Measurements from ENCODE around the gene MRPL52. TPM values are rescaled to one million over a fixed set of nuclear protein-coding genes. Genes with fewer than 3 reads are reported as not detected.
A peak's percentile ranks its signal among the peaks of the same experiment; 100 is the strongest.

MRPL52 gene
- total and polyA plus RNA-seq, 10 of the 15 experiments (the other 5 are each of a cell fraction or from before 2014, with no cell fraction given) = 51.7 to 541 (median 142) TPM

DNA sequence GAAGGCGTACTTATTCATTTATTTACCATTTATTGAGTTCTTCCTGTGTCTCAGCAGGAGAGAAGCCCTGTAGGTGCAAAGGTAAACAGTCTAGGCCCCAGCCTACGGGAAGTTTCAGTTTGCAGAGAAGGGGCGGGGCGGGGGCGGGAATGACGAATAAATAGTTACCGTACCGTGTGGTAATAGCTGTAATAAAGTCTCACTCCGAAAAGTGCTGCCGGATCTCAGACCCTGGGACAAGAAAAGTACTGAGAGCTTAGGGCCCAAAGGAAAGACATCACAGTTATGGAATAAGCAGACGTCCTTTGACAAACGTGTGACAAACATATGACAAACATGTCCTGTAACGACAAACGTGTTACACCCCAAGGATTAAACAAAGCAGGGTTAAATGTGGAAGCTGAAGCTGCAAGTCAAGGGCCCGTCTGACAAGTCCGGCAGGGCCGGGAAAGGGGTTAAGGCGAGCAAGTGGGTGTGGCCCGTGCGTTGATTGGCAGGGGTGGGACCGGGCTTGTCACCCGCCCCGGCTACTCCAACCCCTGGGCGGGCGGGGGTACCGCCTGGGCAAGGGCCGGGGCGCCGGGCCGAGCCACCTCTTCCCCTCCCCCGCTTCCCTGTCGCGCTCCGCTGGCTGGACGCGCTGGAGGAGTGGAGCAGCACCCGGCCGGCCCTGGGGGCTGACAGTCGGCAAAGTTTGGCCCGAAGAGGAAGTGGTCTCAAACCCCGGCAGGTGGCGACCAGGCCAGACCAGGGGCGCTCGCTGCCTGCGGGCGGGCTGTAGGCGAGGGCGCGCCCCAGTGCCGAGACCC, 41.7 kb downstream of the MRPL52 start, which contains the start of gene LRP10:
Gene LRP10 (plus strand): TSS at position 517 of the 809 bp plus-strand sequence. CDS start 564 bp downstream, outside the sequence.
- BruUV-seq (replicated peaks) = TSS peak; percentile 92
- H3K27ac ChIP-seq (ENCODE audit: control insufficient read depth, insufficient read depth) = peak within 1 kb of the TSS; percentile 93
- no peaks in the 10 kb centered on the region for H4K20me1 ChIP-seq (ENCODE audit: control insufficient read depth, insufficient read depth)
- H3K4me1 ChIP-seq (ENCODE audit: control insufficient read depth, insufficient read depth, low read length) = peaks cover 8% of the 10 kb centered on the region
- H3K9me3 ChIP-seq (replicated peaks; ENCODE audit: control insufficient read depth, insufficient read depth, low read length) = no peaks in the 10 kb centered on the region
- intact Hi-C loops (cut with micrococcal nuclease; ENCODE audit: unreplicated experiment) = loop anchor here (1.0 to 5.0 kb wide), 3 partner anchors 16 to 46 kb away; partner anchors contain the start of gene RBM23
- peak; percentile 78 for DNase-seq (ENCODE audit: low read depth, low spot score)
- SMC1A ChIA-PET (ENCODE audit: uncharacterized antibody, unreplicated experiment) = interaction anchor here (0.9 to 4.9 kb wide), 20 partner anchors 10 to 301 kb away, joined by 3 to 110 read pairs (median 5); partner anchors contain the start of genes DAD1, HAUS4, PRMT5 and RBM23
- POLR2A ChIA-PET = interaction anchor here (0.5 to 3.9 kb wide), 21 partner anchors 9 to 312 kb away, joined by 3 to 45 read pairs (median 3); partner anchors contain the start of genes DAD1, PRMT5, RBM23 and REM2
- WGBS (ENCODE audit: insufficient coverage, insufficient replicate concordance, low lambda C conversion rate, missing lambda C conversion rate) = under 1% methylated on average over 44 of the region's 50 CpGs
- peak within 1 kb of the TSS; percentile 93 for H3K4me2 ChIP-seq (ENCODE audit: control insufficient read depth, insufficient read depth)
- peak within 1 kb of the TSS; percentile 90 for H3K9ac ChIP-seq (ENCODE audit: control insufficient read depth, insufficient read depth, low read length)
- peak; percentile 86 for FAIRE-seq
- CTCF ChIA-PET = interaction anchor here (0.8 to 6.9 kb wide), 20 partner anchors 11 to 434 kb away, joined by 3 to 174 read pairs (median 7); partner anchors contain the start of genes MRPL52, OXA1L, PRMT5 and RBM23
- peaks cover 14 to 20% of the 10 kb centered on the region in 2 experiments for H3K36me3 ChIP-seq (ENCODE audit: control insufficient read depth in 2 of 2, insufficient read depth in 2 of 2, low read length in 1 of 2)
- RAD21 ChIA-PET (ENCODE audit: unreplicated experiment) = interaction anchor here (0.5 to 6.4 kb wide), 22 partner anchors 10 to 315 kb away, joined by 3 to 56 read pairs (median 4); partner anchors contain the start of genes ABHD4, OXA1L and RBM23
- in situ Hi-C loops (cut with MboI) = no loop called here
- peak; percentile 92 for ATAC-seq
- H3K27me3 ChIP-seq (replicated peaks in 1 of 2; ENCODE audit: control insufficient read depth in 2 of 2, insufficient read depth in 2 of 2, low read length in 1 of 2) = no peaks in the 10 kb centered on the region
- peak within 1 kb of the TSS; percentile 74 for H3K4me3 ChIP-seq
- peak within 1 kb of the TSS; percentile 71 for H2AFZ ChIP-seq (ENCODE audit: control insufficient read depth, low read depth, low read length)
- peaks cover 18% of the 10 kb centered on the region for H3K79me2 ChIP-seq (ENCODE audit: control insufficient read depth, insufficient read depth, low read length)
- no peak for TF ChIP-seq ASH2L (IDR thresholded peaks at IDR 0.05; ENCODE audit: borderline replicate concordance, low read depth)
- TF ChIP-seq E2F8 (IDR thresholded peaks at IDR 0.05; ENCODE audit: low read depth, partially characterized antibody) = no peak
- no peak for TF ChIP-seq SUZ12 (IDR thresholded peaks at IDR 0.05; ENCODE audit: unreplicated experiment)
- no peak for TF ChIP-seq REST (IDR thresholded peaks at IDR 0.05; ENCODE audit: low read depth, low read length)
- no peak; the same call in 1 of the 2 replicates for TF ChIP-seq PML (IDR thresholded peaks at IDR 0.05; ENCODE audit: low read length)
- no peak for TF ChIP-seq TARDBP (IDR thresholded peaks at IDR 0.05; ENCODE audit: borderline replicate concordance)
- no peak for TF ChIP-seq MEF2A (IDR thresholded peaks at IDR 0.05; ENCODE audit: insufficient read depth, low read depth, low read length)
- TF ChIP-seq SKIL (IDR thresholded peaks at IDR 0.05; ENCODE audit: low read depth, poor library complexity, severe bottlenecking) = peak; percentile 72
- TF ChIP-seq, protein P1, sequence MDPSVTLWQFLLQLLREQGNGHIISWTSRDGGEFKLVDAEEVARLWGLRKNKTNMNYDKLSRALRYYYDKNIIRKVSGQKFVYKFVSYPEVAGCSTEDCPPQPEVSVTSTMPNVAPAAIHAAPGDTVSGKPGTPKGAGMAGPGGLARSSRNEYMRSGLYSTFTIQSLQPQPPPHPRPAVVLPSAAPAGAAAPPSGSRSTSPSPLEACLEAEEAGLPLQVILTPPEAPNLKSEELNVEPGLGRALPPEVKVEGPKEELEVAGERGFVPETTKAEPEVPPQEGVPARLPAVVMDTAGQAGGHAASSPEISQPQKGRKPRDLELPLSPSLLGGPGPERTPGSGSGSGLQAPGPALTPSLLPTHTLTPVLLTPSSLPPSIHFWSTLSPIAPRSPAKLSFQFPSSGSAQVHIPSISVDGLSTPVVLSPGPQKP (IDR thresholded peaks at IDR 0.05; ENCODE audit: low read depth, low read length) = no peak
- no peak; the same call in 1 of the 2 replicates for TF ChIP-seq TBL1XR1 (IDR thresholded peaks at IDR 0.05; ENCODE audit: low read depth, low read length)
- TF ChIP-seq SRF (IDR thresholded peaks at IDR 0.05; ENCODE audit: low read depth in 2 of 2, low read length in 2 of 2) = no peak; a peak in 1 of 4 replicates
